ENCODE measurements around the gene P2RX5.

The P2RX5 gene

GRCh38 chr17:3627769-3628167 is 68.2 kb downstream of the P2RX5 start:
- no peak overlapping the region for H3K27ac ChIP-seq
- TF ChIP-seq ZFX (IDR thresholded peaks at IDR 0.05; ENCODE audit: borderline replicate concordance) (no peak), CTCF (IDR thresholded peaks at IDR 0.05) (no peak)

GRCh38 chr17:3626831-3627768 is 68.9 kb downstream of the P2RX5 start:
- no peak overlapping the region for H3K27ac ChIP-seq
- TF ChIP-seq ZFX (IDR thresholded peaks at IDR 0.05; ENCODE audit: borderline replicate concordance) = no peak
- TF ChIP-seq CTCF (IDR thresholded peaks at IDR 0.05) = no peak
